Subcutaneous preadipocyte (primary cell): Measurements from ENCODE around the gene GTPBP8. TPM values are rescaled to one million over a fixed set of nuclear protein-coding genes. Genes with fewer than 3 reads are reported as not detected.

Experiments
- total RNA-seq: library from RNA; depleted of rRNA; stranded (reverse); fragments of >200 nt; gene quantifications from 2 replicates; pipeline ENCODE4 v1.2.3, GENCODE V29; 2012

The GTPBP8 gene
- total RNA-seq = 34.0 and 52.5 TPM in 2 replicates

GRCh38 chr3:112990672-112991602 lies at the start of gene GTPBP8:
Gene GTPBP8 (plus strand): TSS chr3:112990984. CDS start chr3:112991000, 16 bp downstream.

GRCh38 chr3:112974894-112975293 lies 15.9 kb upstream of the GTPBP8 start, which contains the start of gene CD200R1:
Gene CD200R1 (minus strand): TSS chr3:112975103. CDS start chr3:112974857, 246 bp downstream.

Other genes starting within 250 kb of the GTPBP8 start
- gene CD200R1L, start 144.1 kb upstream of the GTPBP8 start, total RNA-seq = not detected in 2 replicates
- gene CD200R1, start 15.9 kb upstream of the GTPBP8 start, total RNA-seq = not detected in 2 replicates
- gene BOC, start 220.6 kb downstream of the GTPBP8 start, total RNA-seq = 2.2 and 12.9 TPM in 2 replicates